SU-DHL-6 (cell line): ENCODE data around the gene COL1A1.

Experiments
- CTCF ChIP-seq: fragments of 200-600 bp; sonication (generic); IDR thresholded peaks from one replicate; pipeline ENCODE4 v1.5.1; 2017; ENCODE audit warnings: antibody characterized with exemption, mild to moderate bottlenecking, low read length, moderate library complexity; ENCODE audit not compliant: insufficient read depth, poor library complexity, severe bottlenecking
- EZH2phosphoT487 ChIP-seq: fragments of 200-600 bp; sonication (generic), shearing (Covaris generic); conservative IDR thresholded peaks from 2 replicates; pipeline ENCODE4 v1.6.1; 2018; ENCODE audit warnings: mild to moderate bottlenecking, antibody characterized with exemption, low read length, moderate library complexity, mixed read lengths

- no peak for TF ChIP-seq CTCF
- TF ChIP-seq EZH2phosphoT487 = no peak
These were observed 36.4 kb downstream of the COL1A1 start for GRCh38 chr17:50165066-50165465.
